ENCODE results near the gene OR10C1.
"Not testable (repeated sequence)": the region's sequence is repeated elsewhere in the genome, so short reads cannot be mapped to it uniquely, and the experiment has no call there.

Gene OR10C1, protein sequence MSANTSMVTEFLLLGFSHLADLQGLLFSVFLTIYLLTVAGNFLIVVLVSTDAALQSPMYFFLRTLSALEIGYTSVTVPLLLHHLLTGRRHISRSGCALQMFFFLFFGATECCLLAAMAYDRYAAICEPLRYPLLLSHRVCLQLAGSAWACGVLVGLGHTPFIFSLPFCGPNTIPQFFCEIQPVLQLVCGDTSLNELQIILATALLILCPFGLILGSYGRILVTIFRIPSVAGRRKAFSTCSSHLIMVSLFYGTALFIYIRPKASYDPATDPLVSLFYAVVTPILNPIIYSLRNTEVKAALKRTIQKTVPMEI

DNA sequence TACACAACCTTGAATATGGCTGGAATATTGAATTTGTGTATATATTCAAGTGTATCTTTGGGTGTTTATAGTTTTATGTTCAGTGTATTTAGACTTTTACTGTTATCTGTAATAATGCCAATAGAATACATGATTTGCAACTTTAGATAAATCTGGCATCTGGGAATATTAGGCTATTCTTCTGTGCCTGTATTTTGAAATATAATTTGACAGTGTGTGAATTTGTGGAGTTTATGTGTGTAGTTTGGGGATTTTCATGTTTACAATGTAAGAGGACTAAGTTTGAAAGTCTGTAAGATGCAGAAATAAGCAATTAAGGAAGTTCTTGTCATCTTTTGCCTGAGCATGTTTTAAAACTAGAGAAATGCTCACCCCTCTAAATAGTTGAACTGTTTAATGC lies at the start of gene OR10C1:
OR10C1 (plus strand) TSS at position 301 of the 400 bp plus-strand sequence. CDS start 710 bp downstream, outside the sequence.
- in situ Hi-C loops (cut with MboI; ENCODE audit: low sequenced_read_pairs) = no loop called here

DNA sequence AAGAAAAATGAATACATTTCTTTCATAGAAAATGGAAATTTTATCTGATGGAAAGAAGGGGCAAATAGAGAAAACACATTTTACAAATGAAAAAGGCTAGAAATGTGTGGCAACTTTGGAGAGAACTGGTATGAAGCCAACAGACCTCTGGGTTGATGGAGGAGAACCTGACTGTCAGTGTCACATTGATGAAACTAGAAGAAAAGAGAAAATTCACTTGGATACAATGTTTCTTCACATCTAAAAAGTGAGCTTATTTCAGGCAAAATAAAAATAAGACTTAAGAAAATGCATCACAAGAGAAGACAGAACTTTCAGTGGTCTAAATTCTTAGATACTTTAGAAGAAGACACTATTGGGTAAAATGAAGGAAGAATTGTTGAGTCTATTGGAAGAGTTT lies 43.8 kb upstream of the OR10C1 start, which contains the start of gene OR12D2:
OR12D2 (plus strand) TSS at position 301 of the 400 bp plus-strand sequence. CDS start 1,069 bp downstream, outside the sequence.
- in situ Hi-C loops (cut with MboI; ENCODE audit: low sequenced_read_pairs) = no loop called here

DNA sequence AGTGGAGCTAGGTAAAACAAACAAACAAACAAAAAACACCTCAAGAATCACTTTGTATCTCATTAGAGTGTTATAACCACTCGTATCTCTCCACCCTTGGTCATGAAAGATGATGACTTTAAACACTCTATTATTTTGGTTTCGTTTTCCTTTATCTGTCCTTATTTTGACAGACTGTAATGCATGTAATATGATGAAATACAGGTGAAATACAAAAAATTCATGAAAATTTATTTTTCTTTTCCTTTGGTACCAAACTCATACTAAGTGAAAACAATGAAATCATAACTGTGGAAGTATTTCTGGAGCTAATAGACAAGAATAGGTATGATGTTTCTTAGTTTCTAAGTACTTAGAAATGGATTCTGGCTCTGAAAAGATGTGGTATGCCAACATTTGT lies 39.6 kb upstream of the OR10C1 start:
- in situ Hi-C loops (cut with MboI; ENCODE audit: low sequenced_read_pairs) = no loop called here

DNA sequence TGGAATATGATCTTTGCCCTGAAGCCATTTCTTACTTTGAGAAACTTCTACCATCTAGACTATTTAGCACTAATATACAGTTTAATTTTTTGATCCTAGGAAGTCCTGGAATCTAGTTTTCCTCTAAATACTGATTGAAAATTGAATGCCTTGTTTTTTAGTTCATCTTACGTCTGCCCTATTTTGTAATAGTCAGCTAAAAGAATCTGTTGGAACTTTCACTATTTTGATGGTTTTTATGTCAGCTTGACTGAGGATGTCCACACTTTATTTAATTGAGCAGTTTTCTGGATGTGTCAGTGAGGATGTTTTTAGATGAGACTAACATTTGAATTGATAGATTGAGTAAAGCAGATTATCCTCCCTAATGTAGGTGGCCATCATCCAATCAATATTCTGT lies 35.3 kb upstream of the OR10C1 start:
- in situ Hi-C loops (cut with MboI; ENCODE audit: low sequenced_read_pairs) = no loop called here

DNA sequence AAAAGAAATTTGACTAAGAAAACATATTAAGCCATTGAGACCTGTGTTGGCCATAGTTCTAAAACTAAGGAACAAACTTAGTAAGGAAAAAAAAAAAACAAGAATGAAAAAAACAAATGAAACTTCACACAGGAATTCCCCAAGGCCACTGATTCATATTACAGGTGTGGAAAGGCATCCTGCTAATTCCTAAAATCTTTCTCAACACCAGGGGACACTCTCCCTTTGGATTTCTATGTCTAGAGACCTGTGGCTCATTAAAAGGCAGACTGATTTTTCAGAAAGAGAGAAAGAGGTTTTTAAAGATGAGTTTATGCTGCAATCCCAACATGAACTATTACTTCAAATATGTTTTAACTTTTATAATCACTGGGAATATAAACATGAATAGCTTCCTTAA lies 24.5 kb upstream of the OR10C1 start, which contains the start of gene OR12D1:
OR12D1 (plus strand) TSS at position 341 of the 400 bp plus-strand sequence.
- in situ Hi-C loops (cut with MboI; ENCODE audit: low sequenced_read_pairs) = no loop called here

DNA sequence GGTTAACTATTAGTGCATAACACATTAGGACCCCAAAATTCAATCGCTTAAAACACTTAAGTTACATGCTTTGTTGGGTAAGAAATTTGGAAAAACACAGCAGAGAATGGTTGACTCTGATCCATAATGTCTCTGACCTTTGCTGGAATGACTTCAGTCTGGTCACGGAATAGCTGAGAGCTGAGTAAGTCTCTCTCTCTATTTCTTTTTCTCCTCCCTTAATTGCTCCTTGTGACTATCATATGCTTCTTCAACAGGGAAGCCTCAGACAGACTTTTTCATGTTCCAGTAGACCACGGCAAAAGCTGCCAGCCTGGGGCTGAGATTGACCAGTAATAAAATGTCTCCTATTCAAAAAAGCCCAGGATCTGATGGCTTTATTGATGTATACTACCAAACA lies 19.6 kb upstream of the OR10C1 start:
- in situ Hi-C loops (cut with MboI; ENCODE audit: low sequenced_read_pairs) = no loop called here

DNA sequence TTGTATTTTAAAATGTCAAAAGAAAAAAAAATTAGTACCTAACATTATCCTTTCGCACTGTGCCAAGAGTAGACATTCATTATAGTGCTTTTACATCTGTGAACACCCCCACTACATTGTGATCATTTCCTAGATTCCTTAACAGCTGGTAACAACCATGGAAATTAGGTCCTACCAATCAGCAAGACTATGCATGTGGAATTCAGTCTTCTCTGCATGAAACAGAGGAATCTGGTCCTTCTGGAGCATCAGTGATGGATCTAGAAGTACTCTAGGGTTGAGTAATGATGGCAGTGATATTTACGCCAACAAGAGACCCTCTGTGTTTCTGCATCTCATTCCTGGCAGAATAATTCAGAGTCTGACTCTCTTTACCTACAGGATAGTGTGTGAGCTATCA lies 14.9 kb upstream of the OR10C1 start:
- in situ Hi-C loops (cut with MboI; ENCODE audit: low sequenced_read_pairs) = no loop called here

DNA sequence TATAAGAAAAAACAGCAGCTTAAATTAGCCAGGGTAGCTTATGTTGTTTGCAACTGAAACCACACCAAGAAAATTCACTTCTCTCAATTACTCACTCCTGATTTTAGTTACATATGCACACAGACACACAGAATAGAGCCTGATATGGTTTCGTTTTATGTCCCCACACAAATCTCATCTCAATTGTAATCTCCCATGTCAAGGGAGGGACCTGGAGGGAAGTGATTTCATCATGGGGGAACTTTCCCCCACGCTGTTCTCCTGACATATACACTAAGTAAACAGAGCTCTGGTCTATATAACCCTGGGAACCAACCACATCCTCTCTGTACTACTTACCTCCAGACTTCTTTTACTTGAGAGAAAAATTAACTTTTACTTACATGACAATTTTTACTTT lies 14.5 kb upstream of the OR10C1 start:
- in situ Hi-C loops (cut with MboI; ENCODE audit: low sequenced_read_pairs) = no loop called here

DNA sequence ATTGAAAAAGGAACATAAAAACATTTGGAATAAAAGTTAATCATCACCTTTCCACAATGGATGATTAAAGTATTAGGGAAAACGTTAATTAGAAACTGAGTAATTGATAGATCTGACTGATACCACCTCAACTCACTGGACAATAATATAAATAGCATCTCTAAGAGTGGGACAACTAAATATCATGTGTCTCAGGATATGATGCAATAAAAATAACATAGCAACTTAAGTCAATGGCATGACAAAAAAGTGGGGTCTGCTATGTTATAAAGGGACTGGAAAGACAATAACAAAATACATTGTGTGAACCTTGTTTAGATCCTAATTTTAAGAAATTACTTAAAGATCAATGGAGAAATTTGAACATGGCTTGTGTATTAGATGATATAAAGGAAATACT lies 14.0 kb upstream of the OR10C1 start:
- in situ Hi-C loops (cut with MboI; ENCODE audit: low sequenced_read_pairs) = no loop called here

DNA sequence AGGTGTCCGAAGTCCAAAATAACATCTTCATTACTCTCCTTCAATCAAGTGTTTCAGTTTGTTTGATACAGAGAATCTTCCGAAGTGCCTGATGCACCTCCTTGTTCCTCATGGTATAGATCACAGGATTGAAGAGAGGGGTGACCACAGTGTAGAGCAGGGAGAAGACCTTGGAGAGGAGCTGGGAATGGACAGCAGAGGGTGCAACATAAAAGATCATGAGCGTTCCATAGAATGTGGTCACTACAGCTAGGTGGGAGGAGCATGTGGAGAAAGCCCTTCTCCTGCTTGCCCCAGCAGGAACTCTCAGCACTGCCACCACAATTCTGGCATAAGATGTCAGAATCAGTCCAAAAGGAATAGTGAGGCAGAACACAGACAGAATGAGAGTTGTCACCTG lies 12.5 kb upstream of the OR10C1 start:
- in situ Hi-C loops (cut with MboI; ENCODE audit: low sequenced_read_pairs) = no loop called here

DNA sequence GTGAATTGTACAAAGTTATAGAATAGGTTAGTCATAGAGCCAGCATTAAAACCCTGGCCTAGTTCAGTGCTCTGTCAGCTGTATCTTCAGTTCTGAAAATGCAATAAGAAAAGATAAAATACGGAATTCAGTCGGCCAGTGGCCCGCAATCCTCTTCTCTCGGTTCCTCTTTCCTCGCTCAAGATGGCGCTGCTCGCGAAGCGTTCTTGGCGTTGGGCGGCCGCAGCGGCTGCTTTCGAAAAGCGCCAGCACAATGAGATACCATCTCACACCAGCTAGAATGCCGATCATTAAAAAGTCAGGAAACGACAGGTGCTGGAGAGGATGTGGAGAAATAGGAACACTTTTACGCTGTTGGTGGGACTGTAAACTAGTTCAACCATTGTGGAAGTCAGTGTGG lies 2.4 kb upstream of the OR10C1 start:
- in situ Hi-C loops (cut with MboI; ENCODE audit: low sequenced_read_pairs) = not testable (repeated sequence)

DNA sequence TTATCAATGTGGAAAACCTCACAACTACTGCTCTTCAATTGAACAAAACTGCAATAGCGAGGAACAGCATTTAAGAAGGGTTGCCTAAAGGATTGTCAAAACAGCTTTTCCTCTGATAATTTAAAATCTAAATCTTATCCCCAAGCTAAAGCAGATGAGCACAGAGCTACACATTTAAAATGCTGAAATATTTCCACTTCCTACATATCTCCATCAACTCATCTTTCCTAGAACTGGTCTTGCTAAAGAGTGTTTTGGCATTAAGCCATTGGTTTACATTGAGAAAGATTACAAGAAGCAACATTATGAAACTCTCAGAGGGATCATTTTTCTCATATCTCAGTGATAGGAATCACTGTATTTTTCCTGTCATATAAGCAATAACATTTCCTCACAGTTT lies 3.6 kb downstream of the OR10C1 start:
- in situ Hi-C loops (cut with MboI; ENCODE audit: low sequenced_read_pairs) = no loop called here

DNA sequence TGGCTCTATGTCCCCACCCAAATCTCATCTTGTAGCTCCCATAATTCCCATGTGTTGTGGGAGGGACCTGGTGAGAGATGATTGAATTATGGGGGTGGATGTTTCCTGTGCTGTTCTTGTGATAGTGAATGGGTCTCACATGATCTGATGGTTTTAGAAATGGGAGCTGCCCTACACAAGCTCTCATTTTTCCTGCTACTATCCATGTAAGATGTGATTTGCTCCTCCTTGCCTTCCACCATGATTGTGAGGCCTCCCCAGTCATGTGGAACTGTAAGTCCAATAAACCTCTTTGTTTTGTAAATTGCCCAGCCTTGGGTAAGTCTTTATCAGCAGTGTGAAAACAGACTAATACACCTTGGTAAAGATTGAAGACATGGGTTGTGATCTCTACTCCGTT lies 4.9 kb downstream of the OR10C1 start:
- in situ Hi-C loops (cut with MboI; ENCODE audit: low sequenced_read_pairs) = not testable (repeated sequence)

DNA sequence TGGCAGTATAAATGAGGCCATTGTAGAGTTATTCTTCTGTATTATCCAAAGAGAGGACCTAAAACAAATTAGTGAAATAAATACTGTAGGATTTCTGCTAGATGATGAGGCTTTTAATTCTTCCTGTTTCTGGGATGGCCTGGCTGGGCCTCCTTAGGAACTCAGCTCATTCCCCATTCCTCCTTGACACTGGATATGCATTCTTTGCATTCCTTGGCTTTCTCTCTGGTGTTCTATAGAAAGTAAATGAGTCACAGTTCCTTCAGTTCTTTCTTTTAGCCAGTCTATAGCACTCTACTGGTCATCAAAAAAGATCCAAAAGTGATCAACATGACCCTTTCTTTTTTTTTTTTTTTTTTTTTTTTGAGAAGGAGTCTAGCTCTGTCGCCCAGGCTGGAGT lies 8.6 kb downstream of the OR10C1 start:
- in situ Hi-C loops (cut with MboI; ENCODE audit: low sequenced_read_pairs) = no loop called here

DNA sequence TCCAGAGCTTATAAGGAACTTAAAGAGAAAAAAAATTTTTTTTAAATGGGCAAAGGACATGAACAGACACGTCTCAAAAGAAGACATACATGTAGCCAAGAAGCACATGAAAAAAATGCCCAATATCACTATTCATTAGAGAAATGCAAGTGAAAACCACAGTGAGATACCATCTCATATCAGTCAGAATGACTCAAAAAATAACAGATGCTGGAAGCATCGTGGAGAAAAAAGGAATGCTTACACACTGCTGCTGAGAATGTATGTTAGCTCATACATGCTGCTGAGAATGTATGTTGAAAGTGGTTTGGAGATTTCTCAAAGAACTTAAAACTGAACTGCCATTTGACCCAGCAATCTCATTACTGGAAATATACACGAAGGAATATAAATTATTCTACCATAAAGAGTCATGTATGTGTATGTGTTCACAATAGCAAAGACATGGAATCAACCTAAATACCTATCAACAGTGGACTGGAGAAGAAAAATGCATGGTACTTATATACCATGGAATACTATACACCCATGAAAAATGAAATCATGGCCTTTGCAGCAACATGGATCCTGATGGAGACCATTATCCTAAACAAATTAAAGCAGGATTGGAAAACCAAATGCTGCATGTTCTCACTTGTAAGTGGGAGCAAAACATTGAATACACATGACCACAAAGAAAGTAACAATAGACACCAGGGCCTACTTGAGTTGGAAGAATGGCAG lies 12.5 kb downstream of the OR10C1 start:
- in situ Hi-C loops (cut with MboI; ENCODE audit: low sequenced_read_pairs) = no loop called here

DNA sequence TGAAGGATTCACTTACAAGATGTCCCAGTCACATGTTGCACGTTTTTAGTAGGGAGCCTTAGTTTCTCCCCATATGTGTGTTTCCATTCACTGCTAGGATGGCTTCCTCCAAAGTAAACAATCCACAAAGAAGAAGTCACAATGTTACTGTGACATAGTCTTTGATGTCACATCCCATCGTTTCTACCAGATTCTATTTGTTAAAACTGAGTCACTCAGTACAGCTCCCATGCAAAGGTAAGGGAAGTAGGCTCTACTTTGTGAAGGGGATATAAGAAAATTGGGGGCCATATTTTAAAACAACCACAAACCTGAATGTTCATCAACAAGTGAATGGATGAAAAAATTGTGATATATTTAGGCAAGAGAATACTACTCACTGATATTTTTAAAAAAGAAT lies 17.9 kb downstream of the OR10C1 start, which contains the start of the genes OR11A1 and OR2H1:
OR11A1 (minus strand) TSS at position 101 of the 400 bp plus-strand sequence. CDS start 29,430 bp downstream, outside the sequence.
OR2H1 (plus strand) TSS at position 185 of the 400 bp plus-strand sequence. CDS start 4,615 bp downstream, outside the sequence.
- in situ Hi-C loops (cut with MboI; ENCODE audit: low sequenced_read_pairs) = no loop called here

DNA sequence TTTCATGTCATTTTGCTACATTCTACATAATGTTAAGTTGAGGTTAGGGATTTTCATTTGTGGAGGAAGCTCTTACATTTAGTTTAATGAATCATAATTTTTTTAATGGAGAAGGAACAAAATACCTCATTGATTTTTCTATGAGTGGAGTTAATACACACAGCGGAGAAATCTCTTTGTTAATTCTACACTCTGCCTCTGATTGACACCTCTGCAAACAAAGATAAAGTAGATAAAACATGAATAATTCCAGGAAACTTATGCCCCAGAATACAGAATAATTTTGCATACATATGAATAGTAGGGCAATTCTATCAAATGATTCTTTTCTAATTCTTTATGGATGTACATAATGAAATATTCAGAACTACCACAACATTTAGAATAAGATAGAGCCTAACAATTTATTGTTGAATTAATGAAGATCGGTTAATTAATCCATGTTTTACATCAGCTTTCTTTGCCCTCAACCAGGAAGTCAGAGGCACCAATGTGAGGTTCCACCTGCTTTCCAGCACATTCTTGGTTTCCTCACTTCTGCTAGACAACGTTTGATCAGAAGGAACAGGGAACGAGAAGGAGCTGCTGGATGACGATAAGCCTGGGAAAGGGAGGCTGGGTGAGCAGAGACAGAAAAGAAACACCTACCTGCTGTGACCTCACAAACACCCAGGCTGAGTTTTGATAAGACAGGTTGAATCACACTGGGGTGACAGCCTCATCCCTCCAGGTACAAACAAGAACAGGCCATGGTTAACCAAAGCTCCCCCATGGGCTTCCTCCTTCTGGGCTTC lies 22.1 kb downstream of the OR10C1 start:
- in situ Hi-C loops (cut with MboI; ENCODE audit: low sequenced_read_pairs) = no loop called here

DNA sequence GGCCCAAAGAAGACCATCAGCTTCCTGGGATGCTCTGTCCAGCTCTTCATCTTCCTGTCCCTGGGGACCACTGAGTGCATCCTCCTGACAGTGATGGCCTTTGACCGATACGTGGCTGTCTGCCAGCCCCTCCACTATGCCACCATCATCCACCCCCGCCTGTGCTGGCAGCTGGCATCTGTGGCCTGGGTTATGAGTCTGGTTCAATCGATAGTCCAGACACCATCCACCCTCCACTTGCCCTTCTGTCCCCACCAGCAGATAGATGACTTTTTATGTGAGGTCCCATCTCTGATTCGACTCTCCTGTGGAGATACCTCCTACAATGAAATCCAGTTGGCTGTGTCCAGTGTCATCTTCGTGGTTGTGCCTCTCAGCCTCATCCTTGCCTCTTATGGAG lies 22.9 kb downstream of the OR10C1 start:
- in situ Hi-C loops (cut with MboI; ENCODE audit: low sequenced_read_pairs) = no loop called here

DNA sequence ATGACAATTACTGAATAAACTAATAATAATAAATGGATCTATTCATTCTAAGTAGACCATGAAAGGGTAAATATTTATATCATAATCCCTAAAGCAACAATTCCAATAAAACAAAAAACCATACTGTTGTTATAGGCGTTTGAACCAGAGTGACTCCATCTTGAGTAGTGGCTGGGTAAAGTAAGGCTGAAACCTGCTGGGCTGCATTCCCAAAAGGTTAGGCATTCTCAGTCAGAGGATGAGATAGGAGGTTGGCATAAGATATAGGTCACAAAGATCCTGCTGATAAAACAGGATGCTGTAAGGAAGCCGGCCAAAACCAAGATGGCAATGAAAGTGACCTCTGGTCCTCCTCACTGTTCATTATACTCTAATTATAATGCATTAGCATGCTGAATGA lies 26.2 kb downstream of the OR10C1 start:
- in situ Hi-C loops (cut with MboI; ENCODE audit: low sequenced_read_pairs) = no loop called here

DNA sequence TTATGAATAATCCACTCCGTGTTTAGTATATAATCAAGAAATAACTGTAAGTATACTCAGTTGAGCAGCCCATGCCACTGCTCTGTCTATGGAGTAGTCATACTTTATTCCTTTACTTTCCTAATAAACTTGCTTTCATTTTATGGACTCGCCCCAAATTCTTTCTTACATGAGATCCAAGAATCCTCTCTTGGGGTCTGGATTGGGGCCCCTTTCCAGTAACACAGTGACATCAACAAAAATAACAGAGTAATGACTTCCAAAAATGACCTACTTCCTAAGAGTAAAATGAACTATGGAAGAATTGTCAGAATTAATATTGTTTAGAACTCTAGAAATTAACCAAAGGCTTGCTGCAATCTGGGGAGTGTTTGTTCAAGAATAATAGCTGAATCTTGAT lies 26.7 kb downstream of the OR10C1 start:
- in situ Hi-C loops (cut with MboI; ENCODE audit: low sequenced_read_pairs) = no loop called here

DNA sequence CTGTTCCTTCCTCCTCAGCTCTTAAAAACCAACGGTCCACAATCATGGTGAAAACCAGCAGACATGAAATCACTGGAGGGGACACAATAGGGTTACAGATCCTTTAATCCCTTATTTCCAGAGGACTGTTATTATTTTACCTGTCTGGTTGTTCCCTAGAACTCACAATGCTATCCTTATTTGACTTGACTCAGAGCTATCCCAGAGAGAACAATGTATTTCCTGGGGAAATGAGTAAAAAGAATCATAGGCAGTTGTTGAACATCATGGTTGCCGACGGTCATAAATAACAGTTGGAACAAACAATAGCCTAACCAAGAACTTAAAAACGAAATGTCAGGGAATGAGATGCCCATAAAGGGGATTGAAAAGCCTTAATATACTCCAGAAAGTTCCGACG lies 27.1 kb downstream of the OR10C1 start:
- in situ Hi-C loops (cut with MboI; ENCODE audit: low sequenced_read_pairs) = no loop called here

All from HL-60/S4 (cell line).